Astrocyte (in vitro differentiated cells and primary cell): ENCODE results near the gene ZNF628. TPM values are rescaled to one million over a fixed set of nuclear protein-coding genes. Genes with fewer than 3 reads are reported as not detected.

ENCODE experiments used
- DNase-seq: peaks from one replicate; pipeline ENCODE4 v3.0.0-alpha.2; 2010; ENCODE audit warnings: low read depth
- FAIRE-seq: peaks from 2 replicates; lab custom pipeline; 2011; peaks lifted over from hg19 to GRCh38; lab: Jason Lieb, UNC
- H2AFZ ChIP-seq: 2 replicates; pipeline ENCODE4 v1.6.0; 2012; ENCODE audit warnings: low read depth, low read length, inconsistent platforms
- H3K27ac ChIP-seq: 2 replicates; pipeline ENCODE4 v1.5.1; 2011; ENCODE audit warnings: low read depth, low read length, inconsistent platforms
- H3K27me3 ChIP-seq: 2 replicates; pipeline ENCODE4 v1.6.0; 2011; ENCODE audit warnings: low read length, inconsistent platforms; ENCODE audit not compliant: insufficient read depth
- H3K36me3 ChIP-seq: 2 replicates; pipeline ENCODE4 v1.5.1; 2011; ENCODE audit warnings: low read length, inconsistent platforms; ENCODE audit not compliant: insufficient read depth
- H3K4me1 ChIP-seq: 2 replicates; pipeline ENCODE4 v1.5.1; 2011; ENCODE audit warnings: low read length, inconsistent platforms; ENCODE audit not compliant: insufficient read depth
- H3K4me2 ChIP-seq: 2 replicates; pipeline ENCODE4 v1.6.0; 2012; ENCODE audit warnings: low read length, inconsistent platforms
- H3K4me3 ChIP-seq: 2 replicates; pipeline ENCODE4 v1.5.1; 2011; ENCODE audit warnings: low read depth, mild to moderate bottlenecking, low read length, inconsistent platforms; ENCODE audit not compliant: insufficient read depth
- H3K79me2 ChIP-seq: 2 replicates; pipeline ENCODE4 v1.6.0; 2012; ENCODE audit warnings: mild to moderate bottlenecking, low read length, inconsistent platforms; ENCODE audit not compliant: insufficient read depth
- H3K9ac ChIP-seq: 2 replicates; pipeline ENCODE4 v1.6.0; 2012; ENCODE audit warnings: mild to moderate bottlenecking, low read length, inconsistent platforms
- H3K9me3 ChIP-seq: 2 replicates; pipeline ENCODE4 v1.5.1; 2012; ENCODE audit warnings: low read depth, mild to moderate bottlenecking, low read length, inconsistent platforms; ENCODE audit not compliant: insufficient read depth
- H4K20me1 ChIP-seq: 2 replicates; pipeline ENCODE4 v1.6.0; 2012; ENCODE audit warnings: low read length, inconsistent platforms; ENCODE audit not compliant: insufficient read depth
- H3K27ac Mint-ChIP-seq: one replicate; pipeline ENCODE4 v1.8.0; 2021; ENCODE audit warnings: mild to moderate bottlenecking, mixed read lengths; ENCODE audit not compliant: unreplicated experiment
- H3K27me3 Mint-ChIP-seq: one replicate; pipeline ENCODE4 v1.8.0; 2021; ENCODE audit warnings: low read depth, mixed read lengths; ENCODE audit not compliant: unreplicated experiment
- H3K36me3 Mint-ChIP-seq: one replicate; pipeline ENCODE4 v1.8.0; 2021; ENCODE audit warnings: low read depth, mixed read lengths; ENCODE audit not compliant: unreplicated experiment
- H3K4me1 Mint-ChIP-seq: one replicate; pipeline ENCODE4 v1.8.0; 2021; ENCODE audit warnings: low read depth, mixed read lengths; ENCODE audit not compliant: unreplicated experiment
- H3K4me3 Mint-ChIP-seq: one replicate; pipeline ENCODE4 v1.8.0; 2021; ENCODE audit warnings: mild to moderate bottlenecking, moderate library complexity, mixed read lengths; ENCODE audit not compliant: unreplicated experiment
- H3K9me3 Mint-ChIP-seq: one replicate; pipeline ENCODE4 v1.8.0; 2021; ENCODE audit warnings: mild to moderate bottlenecking, mixed read lengths; ENCODE audit not compliant: unreplicated experiment
- EZH2 ChIP-seq: IDR thresholded peaks from 2 replicates; pipeline ENCODE4 v1.6.1; 2012; ENCODE audit warnings: mild to moderate bottlenecking, low read length, inconsistent platforms; ENCODE audit not compliant: insufficient read depth
- total RNA-seq: library from RNA; stranded (reverse); gene quantifications from 2 replicates; pipeline ENCODE4 v1.2.1, GENCODE V29; 2021
- TF ChIP-seq, protein P1 (sequence below): IDR thresholded peaks from 2 replicates; pipeline ENCODE4 v1.5.1; 2011; ENCODE audit warnings: low read depth, mild to moderate bottlenecking, inconsistent platforms, low read length, moderate library complexity; ENCODE audit not compliant: insufficient read depth

The ZNF628 gene
- total RNA-seq, 1 donor from 2014 or later, result 9.9 TPM

DNA sequence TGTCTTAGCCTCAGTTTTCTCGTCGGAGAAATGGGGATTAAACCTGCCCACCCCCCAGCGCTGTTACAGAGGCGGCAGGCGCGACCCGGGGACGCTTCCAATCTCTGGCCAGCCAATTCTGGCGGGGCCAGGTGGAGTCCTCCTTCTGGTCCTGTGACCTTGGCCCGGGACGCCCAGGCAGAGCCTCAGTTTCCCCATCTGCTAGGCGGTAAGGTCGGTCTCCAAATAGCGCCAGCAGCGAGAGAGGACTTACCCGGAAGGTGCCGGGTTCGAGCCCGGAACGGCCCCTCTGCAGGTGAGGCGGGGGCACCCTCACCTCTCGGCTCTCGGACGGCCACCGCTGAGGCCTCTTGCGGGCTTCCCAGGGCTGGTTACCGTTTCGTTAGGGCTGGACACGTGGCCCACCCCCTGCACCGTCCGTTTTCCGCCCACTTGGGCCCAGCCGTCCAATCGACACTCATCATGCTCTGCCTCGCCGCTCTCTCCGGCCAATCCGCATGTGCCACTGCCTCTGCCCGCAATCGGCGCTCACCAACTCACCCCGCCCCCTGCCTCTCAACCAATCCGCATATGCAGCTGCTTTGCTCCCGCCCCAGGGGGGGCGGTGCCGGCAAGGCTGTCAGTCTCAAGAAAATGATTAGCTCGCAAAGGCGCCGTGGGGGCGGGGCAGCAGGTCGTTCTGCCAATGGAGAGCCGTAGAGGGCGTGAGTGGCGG lies 15.0 kb upstream of the ZNF628 start, which contains the start of gene ISOC2:
Gene ISOC2, minus strand, starts transcription at position 384 of the 715 bp plus-strand sequence. CDS start 5,156 bp downstream, outside the sequence.
- Histone ChIP-seq H3K79me2 (peaks cover 16% of the 10 kb centered on the region), H4K20me1 (peaks cover 34% of the 10 kb centered on the region), H3K27me3 (peaks cover 2% of the 10 kb centered on the region), H3K4me3 (peak within 1 kb of the TSS; percentile 83), H3K9me3 (no peaks in the 10 kb centered on the region), H3K4me2 (peak within 1 kb of the TSS; percentile 96), H3K4me1 (peaks cover 9% of the 10 kb centered on the region), H2AFZ (peak within 1 kb of the TSS; percentile 78), H3K9ac (peak within 1 kb of the TSS; percentile 91), H3K27ac (peak within 1 kb of the TSS; percentile 70), H3K36me3 (no peaks in the 10 kb centered on the region)
- H3K27ac Mint-ChIP-seq, result peak within 1 kb of the TSS; percentile 66
- H3K4me3 Mint-ChIP-seq, result peak within 1 kb of the TSS; percentile 86
- H3K4me1 Mint-ChIP-seq, result peaks cover 2% of the 10 kb centered on the region
- H3K27me3 Mint-ChIP-seq, result peaks cover 4% of the 10 kb centered on the region
- H3K36me3 Mint-ChIP-seq, result peaks cover 5% of the 10 kb centered on the region
- no peaks in the 10 kb centered on the region for H3K9me3 Mint-ChIP-seq
- DNase-seq (peak; percentile 99), FAIRE-seq (peak; percentile 93)
- TF ChIP-seq, protein P1, sequence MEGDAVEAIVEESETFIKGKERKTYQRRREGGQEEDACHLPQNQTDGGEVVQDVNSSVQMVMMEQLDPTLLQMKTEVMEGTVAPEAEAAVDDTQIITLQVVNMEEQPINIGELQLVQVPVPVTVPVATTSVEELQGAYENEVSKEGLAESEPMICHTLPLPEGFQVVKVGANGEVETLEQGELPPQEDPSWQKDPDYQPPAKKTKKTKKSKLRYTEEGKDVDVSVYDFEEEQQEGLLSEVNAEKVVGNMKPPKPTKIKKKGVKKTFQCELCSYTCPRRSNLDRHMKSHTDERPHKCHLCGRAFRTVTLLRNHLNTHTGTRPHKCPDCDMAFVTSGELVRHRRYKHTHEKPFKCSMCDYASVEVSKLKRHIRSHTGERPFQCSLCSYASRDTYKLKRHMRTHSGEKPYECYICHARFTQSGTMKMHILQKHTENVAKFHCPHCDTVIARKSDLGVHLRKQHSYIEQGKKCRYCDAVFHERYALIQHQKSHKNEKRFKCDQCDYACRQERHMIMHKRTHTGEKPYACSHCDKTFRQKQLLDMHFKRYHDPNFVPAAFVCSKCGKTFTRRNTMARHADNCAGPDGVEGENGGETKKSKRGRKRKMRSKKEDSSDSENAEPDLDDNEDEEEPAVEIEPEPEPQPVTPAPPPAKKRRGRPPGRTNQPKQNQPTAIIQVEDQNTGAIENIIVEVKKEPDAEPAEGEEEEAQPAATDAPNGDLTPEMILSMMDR, result no peak
- no peak for TF ChIP-seq EZH2

DNA sequence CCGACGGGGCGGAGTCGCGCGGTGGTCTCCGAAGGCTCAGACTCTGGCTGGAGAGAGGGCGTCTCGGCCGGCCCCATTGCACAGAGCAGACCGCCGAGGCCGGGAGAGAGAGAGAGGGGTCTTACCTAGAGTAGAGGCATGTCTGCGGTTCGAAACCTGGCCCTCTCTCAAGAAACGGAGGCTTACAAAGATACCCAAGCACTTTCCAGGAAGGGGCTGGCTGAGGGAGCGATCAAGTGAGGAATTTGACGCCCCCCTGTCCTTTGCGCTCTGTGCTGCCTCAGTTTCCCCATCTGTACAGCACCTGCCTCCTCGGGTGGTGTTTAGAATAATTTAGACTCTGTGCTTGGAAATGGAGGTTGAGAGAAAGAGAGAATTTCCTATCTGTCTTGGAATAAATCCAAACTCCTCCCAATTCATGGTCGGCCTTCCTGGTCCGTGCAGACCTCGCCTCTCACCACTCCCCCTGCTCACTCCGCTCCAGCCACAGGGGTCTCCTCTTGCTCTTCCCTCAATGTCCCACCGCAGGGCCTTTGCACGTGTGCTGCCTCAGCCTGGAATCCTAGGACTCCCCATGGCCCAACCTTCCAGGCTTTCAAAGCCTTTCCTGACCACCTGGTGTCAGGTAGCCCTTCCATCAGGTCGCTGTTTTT lies 14.3 kb upstream of the ZNF628 start:
- Histone ChIP-seq H3K36me3 (no peaks in the 10 kb centered on the region), H3K4me2 (peak overlapping the region; percentile 85), H3K27me3 (peaks cover 2% of the 10 kb centered on the region), H3K27ac (peak overlapping the region; percentile 24), H3K79me2 (peaks cover 16% of the 10 kb centered on the region), H3K9me3 (no peaks in the 10 kb centered on the region), H4K20me1 (peaks cover 27% of the 10 kb centered on the region), H3K4me3 (peak overlapping the region; percentile 54), H3K9ac (peak overlapping the region; percentile 63), H3K4me1 (peaks cover 9% of the 10 kb centered on the region), H2AFZ (peak overlapping the region; percentile 65)
- Mint-ChIP-seq H3K27me3 (peaks cover 4% of the 10 kb centered on the region), H3K4me1 (peaks cover 2% of the 10 kb centered on the region), H3K27ac (peak overlapping the region; percentile 58), H3K36me3 (no peaks in the 10 kb centered on the region), H3K9me3 (no peaks in the 10 kb centered on the region), H3K4me3 (peak overlapping the region; percentile 86)
- FAIRE-seq (no peak), DNase-seq (no peak)
- TF ChIP-seq, protein P1, result no peak
- TF ChIP-seq EZH2, result no peak
